SIG-M5 (cell line): Measurements from ENCODE around the gene ABCD1.
"Not testable (repeated sequence)": the region's sequence is repeated elsewhere in the genome, so short reads cannot be mapped to it uniquely, and the experiment has no call there.

Source experiments
- DNase-seq: peaks from one replicate; lab custom pipeline; 2025; lab: John Stamatoyannopoulos, UW

Gene ABCD1

DNA sequence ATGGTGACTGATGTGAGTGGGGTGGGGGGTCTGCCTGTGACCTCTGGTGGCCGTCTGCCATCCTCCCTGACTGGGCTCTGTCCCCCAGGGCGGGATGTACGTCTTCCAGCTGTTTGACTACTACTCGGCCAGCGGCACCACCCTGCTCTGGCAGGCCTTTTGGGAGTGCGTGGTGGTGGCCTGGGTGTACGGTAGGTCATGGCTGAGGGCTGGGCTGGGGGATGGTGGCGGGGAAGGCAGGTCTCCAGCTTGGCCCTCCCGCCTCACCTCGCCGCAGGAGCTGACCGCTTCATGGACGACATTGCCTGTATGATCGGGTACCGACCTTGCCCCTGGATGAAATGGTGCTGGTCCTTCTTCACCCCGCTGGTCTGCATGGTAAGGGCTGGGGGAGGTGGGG lies 30.4 kb upstream of the ABCD1 start:
- not testable (repeated sequence) for DNase-seq

DNA sequence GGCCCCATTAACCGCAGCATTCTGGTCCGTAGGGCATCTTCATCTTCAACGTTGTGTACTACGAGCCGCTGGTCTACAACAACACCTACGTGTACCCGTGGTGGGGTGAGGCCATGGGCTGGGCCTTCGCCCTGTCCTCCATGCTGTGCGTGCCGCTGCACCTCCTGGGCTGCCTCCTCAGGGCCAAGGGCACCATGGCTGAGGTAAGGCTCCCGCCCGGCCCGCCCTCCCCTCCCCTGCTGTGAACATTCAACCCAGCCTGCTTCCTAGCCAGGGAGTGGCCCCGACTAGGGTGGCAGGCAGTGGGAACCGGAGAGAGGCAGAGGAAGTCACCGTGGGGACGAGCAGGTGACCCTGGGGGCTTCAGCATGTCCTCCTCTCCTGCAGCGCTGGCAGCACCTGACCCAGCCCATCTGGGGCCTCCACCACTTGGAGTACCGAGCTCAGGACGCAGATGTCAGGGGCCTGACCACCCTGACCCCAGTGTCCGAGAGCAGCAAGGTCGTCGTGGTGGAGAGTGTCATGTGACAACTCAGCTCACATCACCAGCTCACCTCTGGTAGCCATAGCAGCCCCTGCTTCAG lies 29.9 kb upstream of the ABCD1 start:
- DNase-seq, result no peak

DNA sequence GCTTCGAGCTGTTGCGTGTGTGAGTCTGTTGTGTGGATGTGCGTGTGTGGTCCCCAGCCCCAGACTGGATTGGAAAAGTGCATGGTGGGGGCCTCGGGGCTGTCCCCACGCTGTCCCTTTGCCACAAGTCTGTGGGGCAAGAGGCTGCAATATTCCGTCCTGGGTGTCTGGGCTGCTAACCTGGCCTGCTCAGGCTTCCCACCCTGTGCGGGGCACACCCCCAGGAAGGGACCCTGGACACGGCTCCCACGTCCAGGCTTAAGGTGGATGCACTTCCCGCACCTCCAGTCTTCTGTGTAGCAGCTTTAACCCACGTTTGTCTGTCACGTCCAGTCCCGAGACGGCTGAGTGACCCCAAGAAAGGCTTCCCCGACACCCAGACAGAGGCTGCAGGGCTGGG lies 28.6 kb upstream of the ABCD1 start:
- no peak for DNase-seq

DNA sequence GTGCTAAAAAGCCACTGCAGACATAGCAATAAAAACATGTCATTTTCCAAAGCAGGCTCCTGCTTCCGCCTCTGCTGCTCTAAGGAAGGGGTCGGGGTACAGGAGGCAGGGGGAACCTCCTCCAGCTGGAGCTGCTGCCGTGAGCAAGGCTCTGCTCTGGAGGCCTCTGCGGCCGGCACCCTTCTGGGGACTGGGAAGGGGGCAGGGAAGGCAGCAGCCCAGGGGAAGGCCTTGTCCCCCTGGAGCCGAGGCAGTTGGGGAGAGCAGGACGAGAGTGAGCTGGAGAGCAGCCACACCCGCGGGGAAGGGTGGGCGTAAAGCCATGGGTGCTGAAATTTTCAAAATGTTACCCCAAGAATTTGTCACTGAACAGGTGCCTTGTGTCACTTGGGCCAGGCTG lies 28.1 kb upstream of the ABCD1 start:
- not testable (repeated sequence) for DNase-seq

DNA sequence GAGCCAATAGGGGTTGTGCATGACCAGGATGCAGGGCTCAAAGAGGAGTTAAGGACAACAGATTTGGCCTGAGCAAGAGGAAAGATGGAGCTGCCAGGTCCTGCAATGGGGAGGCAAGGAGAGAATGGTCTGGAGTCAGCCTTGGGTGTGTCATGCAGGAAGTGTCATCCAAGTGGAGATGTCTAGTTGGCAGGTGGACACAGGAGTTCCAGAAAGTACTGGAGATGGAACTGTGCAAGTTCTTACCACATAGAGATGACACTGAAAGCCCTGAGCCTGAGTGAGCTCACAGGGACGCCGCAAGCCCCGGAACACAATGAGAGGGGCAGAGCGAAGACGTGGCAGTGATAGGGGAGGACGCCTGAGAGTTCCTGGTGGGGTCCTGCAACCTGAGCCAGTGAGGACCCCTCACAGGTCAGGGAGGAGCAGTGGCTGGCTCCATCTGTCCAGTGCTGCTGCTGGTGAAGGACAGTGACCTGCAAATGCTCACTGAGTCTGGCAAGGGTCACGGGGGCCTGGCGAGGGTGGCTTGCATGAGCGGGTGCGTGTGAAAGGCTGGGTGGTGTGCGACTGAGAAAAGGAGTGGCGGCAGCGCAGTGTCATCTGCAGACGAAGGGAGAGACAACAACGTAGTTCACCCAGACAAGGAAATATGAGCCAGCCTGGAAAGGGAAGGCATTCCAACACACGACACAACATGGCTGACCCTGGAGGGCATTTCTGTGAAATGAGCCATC lies 27.5 kb upstream of the ABCD1 start:
- DNase-seq, result not testable (repeated sequence)

DNA sequence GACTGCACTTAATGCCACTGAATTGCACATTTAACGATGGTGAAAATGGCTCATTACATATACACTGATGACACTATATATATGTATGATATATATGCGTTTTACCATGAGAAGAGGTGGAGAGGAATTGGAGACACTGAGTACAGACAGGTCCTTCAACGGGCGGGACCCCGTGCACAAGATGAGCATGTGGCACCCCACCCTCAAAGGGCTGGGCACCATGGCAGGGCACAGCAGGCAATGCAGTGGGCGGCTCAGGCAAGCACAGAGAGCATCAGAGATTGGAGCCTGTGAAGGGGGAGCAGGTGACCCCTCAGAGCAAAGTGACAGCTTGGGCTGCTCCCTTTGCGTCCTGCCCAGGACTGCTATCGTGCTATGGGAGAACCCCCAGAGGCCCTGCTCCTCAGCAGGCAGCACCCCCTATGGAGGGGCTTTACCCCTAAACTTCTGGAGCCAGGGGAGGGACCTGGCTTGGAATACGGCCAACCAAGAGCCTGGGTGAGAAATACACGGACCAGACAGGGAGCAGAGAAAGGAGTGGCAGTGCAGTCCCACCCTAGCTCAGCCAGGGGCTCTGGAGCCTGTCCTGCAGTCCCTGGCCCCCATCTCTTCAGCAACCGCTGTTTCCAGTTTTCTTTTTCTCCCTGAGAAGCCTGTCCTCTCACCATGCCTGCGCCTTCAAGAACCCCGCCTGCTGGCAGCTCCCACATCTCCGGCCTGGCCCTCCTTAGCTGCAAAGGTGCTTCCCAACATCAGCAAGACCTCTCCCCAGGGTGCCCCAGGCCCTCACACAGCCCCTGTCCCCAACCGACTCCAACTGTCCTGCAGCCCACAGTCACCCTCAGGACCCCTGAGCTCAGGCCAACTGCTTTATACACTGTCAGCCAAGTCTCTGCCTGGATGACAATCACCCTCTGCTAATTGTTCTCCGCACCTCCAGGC lies 26.5 kb upstream of the ABCD1 start:
- DNase-seq, result no peak

DNA sequence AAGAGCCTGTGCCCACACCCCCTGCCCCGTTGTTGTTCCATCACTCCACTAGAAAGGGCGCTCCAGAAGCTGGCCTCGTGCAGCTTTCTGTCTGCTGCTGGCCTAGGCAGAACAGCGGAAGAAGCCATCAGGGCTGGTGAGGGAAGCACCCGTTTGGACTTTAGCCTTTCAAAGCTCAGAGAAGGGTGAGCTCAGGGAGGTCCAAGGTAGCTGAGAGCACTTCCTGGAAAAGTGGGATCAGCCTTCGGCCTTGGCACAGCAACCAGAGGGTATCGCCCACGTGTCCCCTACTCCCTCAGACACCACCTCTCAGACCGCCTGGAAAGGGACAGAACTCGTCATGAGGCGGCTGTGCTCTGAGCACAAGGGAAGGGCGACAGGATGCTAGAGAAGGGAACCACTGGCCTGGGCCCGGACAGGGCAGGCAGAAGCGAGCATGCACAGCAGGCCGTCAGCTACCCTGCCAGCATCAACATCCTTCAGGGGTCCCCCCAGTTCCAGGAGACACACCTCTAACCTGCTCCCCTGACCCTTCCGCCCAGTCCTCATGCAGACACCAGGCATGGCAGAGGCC lies 25.4 kb upstream of the ABCD1 start:
- DNase-seq, result not testable (repeated sequence)

DNA sequence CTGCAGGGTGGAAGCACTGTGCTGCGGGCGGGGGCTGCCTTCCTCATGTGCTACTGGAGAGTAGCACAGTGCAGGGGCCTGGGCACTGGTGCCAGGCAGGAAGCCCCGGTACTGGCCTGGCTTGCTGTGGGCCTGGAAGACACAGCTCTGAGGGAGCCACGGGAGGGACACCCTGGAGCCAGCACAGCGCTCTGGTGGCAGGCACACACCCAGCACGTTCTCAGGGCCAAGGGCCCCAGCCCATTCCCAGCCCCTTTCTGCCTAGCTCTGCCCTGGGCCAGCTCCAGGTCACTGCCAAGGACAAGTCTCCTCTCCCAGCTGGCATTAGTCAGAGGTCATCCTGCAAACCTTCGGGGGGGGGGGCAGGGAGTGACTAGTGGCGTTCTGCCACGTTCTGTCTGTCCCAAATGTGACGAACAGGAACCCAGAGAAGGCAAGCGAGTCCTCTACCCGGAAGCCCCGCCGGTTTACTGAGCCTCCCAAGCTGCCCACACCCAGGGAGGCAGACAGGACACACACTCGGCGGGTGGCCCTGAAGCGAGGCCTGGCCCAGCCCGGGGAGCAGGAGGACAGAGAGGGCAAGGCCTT lies 24.8 kb upstream of the ABCD1 start:
- DNase-seq, result not testable (repeated sequence)

DNA sequence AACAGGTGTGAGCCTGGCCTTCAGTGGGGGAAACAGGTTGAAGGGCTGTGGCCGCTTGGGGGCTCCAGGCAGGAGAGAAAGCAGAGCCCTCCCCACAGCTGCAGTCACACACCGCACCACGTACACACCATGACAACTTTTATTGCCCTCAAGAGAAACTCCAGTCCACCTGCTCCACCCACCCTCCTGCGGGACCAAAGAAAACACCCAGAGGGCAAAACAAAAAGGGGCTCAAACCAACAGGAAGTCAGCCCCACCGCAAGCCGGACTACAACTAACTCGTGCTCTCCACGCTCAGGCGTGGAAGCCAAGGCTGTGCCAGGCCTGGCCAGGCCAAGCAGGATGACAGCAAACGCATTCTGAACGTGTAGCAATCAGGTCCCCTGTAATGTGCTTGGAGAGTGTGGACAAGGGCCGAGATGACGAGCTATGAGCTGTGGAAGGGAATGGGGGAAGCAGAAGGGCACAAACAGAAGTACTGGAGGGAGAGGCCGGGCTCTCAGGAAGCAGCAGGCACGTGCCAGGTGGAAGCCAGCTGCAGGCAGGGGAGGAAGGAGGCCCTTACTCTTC lies 24.2 kb upstream of the ABCD1 start:
- no peak for DNase-seq

DNA sequence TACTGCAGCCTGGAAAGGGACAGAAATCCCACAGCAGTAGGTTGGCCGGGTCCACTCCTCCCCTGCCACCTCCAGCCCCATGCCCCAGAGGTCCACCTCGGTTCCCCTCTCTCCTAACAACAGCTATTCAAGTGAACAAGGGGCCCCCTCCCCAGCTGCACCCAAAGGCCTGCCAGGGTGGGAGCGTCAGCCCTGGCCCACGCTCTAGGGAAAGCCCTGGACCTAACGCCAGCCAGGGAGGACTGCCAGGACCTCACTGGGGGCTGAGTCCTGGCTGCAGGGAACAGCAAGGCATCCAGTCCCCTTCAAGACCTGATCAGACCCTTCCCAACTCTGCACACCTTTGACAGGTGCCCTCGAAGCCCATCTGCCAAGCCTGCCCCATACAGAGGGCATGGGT lies 23.7 kb upstream of the ABCD1 start:
- DNase-seq, result no peak

DNA sequence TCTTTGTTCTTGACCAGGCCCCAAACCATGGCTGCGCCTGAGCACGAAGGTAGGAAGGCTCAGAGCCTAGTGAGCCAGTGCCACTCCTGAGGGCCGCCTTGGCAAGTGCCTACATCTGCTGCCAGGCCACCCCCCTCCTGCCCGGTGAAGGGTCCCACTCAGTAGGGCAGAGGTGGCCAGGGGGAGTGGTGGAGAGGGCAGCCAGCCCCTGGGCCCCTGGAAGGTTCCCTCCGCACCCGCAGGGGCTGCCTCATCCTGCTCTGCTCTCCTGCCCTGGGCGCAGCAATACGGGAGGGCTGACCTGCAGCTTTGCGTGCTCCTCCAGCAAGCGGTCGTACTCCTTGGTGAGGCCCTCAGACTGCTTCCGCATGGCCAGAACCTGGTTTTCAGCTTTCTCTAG lies 22.9 kb upstream of the ABCD1 start:
- no peak for DNase-seq

DNA sequence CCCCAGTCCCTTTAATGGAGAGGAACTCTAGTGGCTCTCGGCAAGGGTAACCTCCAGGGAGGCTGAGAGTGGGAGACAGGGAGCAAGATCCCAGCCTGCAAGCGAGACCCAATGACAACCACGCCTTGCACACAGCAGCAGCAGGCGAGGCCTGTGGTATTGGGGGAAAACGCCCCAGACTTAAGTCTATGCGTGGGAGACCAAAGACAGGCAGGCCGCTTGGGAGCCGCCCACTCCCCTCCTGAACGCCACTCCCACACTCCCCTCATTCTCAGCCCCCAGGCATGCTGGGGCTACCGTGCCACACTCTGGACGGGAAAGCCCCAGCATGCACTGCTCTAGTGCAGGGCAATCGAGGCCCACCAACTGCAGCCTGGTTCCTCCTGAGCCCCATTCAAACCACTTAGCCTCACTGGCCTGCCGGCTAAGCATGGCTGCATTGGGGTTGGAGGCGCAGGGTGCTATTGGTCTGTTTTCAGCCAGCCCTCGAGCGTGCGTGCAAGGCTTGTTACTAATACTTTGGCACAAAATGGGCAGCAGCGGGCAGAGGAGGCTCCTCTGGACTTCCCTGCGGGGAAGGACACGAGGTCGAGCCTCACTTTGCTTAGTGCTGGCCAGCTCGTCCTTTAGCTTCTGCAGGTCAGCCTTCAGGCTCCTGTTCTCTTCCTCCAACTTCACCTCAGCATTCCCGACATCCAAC lies 22.2 kb upstream of the ABCD1 start:
- no peak for DNase-seq

DNA sequence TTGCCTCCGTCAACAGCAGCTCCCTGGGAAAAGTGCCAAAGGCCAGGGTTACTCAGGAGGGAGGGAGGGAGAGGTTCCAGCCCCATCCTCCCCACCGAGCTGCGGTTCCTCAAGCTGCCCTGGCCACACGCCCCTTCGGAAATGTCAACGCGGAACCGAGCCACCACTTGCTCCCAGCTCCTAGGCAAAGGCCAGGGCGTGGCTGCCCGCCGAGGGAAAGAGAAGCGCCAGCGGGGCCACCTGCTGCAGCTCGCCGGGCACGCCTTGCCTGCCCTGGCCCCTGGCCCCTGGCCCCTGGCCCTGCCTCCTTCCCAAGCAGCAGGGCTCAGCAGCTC lies 21.7 kb upstream of the ABCD1 start:
- no peak for DNase-seq

DNA sequence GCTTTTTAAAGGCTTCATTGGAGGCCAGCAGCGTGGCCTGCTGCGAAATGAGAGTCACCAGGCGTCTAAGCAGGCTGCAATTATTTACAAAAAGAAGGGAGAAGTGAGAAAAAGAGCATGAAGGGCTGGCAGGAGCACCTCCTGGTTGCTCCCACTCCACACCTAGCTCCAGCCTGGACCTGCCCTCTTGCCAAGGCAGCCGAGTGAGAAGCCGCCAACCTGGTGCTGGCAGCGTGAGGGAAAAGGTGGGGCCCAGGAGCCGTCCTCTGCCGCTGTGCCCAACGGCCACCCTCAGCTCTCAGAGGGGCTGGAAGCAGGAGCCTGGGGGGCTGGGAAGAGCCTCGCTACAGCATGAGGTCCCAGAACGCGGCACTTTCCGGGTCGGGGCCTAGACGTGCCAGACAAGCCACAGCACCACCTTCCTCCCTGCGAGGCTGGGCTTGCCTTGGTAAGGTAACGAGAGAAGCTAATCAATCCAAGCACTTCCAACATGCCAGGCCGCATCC lies 20.6 kb upstream of the ABCD1 start:
- DNase-seq, result no peak

DNA sequence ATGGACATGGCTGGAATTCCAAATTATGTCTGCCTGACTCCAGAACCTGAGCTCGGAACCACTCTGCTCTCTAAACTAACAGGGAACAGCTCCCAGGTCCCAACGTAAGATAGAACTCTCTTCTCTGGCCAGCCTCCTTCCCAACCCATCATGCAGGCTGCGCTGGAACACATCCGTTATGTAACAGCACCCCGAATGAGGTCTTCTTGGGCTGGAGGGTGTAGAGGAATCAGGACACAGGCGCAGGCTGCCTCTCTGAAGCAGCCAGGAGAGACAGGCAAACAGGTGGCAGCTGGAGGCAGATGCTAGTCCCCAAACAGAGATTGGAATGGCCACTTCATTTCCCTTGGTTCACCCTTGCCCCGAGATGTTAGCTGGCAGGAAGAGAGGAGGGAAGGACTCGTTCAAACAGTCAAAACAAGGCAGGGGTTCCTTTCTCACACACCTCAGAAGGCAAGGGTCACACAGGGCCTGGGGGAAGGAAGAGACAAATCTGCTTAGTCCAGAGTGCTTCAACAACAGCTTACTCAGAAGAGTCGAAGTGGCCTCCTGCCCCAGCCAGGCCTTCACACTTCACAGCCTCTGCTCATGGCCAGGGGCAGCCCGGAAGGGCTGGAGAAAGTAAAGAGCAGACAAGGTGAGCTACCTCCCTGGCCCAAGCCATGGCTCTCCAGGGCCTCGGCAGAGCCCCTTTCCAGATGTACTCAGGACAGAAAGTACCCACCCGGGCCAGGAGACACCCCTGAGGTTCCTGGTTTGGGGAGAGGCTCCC lies 19.8 kb upstream of the ABCD1 start:
- not testable (repeated sequence) for DNase-seq

DNA sequence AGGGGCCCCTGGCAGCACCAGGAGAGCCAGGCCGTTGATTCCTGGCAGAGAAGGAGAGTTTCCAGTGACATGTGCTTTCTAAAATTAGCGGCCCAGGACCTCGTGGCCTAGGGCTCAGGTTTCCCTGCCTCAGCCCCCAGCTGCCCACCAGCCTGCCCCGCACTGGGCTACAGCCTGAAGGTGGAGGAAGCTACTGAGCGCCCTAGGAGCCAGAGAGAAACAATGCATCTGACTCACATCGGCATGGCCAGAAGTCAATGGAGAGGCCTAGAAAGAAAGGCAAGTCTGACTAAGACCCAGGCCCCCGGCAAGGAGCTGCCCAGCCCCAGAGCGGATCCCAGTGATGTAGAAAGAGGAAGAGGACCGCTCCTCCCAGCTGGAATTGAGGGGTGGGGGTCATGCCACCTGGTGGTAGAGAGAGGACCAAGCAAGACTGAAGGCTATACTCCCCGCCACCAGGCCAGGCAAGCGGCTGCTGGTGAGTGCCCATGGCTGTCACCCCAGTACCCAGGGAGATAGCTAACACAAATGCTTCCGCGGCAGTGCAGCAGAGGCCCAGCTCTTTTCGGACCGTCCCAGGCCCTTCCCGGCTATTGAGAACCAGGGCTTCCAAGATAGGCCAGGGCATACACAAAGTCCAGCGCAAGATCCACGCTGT lies 19.1 kb upstream of the ABCD1 start:
- DNase-seq, result not testable (repeated sequence)

DNA sequence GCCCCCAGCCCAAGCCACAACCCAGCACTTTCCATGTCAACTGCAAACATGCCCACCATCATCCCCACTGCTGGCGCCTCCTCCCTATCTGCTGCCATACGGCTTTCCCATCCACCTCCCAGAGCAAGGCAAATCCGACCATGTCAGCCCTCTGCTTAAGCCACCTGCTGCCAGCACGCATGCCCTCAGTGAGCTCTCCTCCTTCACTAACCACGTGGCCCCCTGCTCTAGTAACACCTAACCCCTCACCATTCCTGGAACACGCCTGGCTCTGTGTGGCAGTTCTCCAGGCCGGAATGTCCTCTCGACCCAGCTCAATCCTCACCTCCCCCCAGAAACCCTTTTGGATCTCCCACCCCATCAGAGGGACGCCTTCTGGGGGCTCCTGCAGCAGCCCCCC lies 17.9 kb upstream of the ABCD1 start:
- DNase-seq, result no peak

DNA sequence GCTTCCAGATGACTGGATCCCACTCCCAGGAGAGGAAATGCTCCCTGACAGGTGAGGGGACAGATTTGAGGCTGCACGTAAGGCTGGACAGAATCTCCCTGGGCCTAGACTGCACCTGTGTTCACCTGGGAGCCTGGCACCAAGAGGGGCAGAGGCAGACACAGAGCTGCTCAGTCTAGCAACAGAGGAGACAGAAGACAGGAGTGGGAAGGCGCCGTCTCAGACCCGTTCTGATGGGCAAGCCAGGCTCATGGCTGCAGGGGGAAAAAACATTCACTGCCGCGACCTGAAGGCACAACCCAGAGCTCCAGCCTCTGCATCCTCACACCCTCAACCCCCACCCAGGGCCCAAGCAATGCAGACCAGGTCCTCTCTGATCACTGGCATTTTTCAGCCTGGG lies 17.2 kb upstream of the ABCD1 start:
- no peak for DNase-seq

DNA sequence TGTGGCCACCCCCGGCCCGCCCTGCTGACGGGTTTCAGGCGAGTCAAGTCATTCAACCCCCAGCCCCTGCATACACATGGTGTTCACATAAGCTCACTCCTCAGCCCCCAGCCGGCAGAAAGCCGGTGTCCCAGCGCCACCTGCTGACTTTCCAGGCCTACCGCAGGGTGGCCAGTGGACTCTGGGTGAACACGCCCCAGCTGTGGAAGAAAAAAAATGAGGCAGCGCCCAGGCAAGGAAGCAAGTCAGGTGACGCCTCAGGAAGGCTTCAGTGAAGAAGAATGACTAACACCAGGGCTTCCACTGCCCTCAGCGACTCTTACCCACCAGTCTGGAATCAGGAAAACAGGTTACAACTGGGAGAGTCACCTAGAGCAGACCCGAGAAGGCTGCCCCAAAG lies 16.2 kb upstream of the ABCD1 start:
- DNase-seq, result no peak
